GM19397 (cell line): ENCODE measurements around the gene CDC42BPB.

ENCODE experiments used
- ATAC-seq: cut with Tn5 transposase; IDR thresholded peaks from one replicate; pipeline ENCODE4 v1.9.1; 2021; ENCODE audit warnings: mild to moderate bottlenecking, moderate library complexity; ENCODE audit not compliant: unreplicated experiment

CDC42BPB gene

GRCh38 chr14:103074729-103075367 is 17.5 kb upstream of the CDC42BPB start:
- no peak for ATAC-seq

GRCh38 chr14:103073876-103074728 is 16.8 kb upstream of the CDC42BPB start:
- ATAC-seq: no peak

DNA sequence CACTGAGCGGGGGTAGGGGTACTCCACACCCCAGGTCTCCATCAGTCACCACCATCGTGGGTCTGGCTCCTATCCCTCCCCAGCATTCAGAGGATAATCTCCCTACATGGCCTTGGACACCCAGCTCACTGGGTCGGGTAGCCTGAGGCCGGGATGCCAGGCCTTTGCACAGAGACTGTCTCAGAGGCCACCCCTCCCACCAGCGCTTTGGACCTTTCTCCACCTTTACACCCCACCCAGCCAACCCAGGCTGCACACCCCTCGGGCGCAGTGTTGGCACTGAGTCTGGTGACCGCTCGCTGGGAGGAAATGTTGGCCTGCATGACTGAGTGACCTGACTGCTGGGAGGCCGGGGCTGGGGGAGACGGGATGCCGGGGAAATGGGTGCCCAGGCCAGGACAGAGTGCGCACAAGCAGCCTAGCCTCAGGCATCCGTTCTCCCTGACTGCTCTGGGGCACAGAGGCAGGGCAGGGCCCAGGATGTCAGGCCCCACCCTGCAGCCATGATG is 16.1 kb upstream of the CDC42BPB start:
- no peak for ATAC-seq

DNA sequence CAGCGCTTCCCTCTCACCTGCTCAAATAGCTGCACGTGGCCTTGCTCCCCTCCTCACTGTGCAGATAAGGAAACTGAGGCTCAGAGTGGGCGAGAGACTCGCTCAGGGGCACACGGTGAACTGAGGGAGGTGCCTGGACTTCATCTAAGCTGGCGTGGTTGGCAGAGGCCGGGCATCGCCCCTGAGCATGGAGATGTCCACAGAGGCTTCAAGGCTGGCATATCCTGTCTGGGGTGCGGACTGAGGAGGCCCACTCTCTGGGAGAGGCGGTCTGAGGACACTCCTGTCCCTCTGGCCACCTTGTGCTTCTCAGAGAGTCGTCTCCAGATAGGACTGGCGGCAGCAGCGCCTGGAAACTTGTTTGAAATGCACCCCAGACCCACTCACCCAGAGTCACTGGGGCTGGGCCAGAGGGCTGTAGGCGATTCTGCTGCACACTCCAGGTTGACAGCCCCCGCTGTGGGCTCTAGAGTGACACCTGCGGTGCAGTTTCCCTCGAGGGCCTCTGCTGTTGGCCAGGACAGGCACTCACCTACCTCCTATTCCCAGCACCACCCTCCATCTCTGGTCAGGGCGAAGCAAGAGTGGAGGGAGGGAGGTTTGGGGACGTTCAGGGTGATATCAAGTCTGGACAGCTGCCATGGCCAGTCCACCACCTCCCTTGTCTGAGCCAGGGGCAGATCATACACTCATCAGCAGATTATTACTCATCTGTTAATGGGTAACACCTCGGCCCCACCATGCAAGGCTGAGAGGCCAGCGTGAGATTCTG is 15.4 kb upstream of the CDC42BPB start:
- no peak for ATAC-seq

DNA sequence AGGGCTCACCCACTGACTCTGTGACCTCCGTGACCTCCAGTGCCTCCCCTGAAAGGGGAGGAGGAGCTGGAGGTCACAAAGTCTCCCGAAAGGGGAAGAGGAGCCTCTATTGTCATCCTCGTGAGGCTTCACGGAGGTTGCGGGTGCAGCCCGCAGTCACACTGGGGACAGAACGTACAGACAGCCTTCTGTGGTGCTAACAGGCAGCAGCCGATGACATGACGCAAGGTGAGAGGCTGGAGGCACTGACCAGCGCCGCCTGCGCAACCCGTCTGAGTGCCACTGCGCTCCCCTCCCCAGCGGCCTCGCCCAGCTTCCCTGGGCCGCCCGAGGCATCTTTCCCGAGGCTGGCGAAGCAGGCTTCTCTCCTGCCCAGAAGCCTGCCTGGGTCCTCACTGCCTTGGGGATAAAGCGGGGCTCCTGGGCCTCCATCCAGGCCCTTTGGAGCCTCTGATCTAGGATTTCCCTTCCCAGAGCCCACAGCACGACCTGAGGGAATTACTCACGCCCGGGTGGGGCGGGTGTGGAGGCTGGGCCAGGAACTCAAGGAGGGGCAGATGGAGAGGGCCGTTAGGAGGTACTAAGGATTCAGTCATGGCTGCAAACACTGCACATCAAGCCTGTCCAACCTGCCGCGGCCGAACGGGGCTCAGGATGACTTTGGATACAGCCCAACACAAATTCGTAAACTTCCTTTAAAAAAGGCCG is 14.3 kb upstream of the CDC42BPB start:
- no peak for ATAC-seq

- no peak for ATAC-seq
These were observed 13.7 kb upstream of the CDC42BPB start for GRCh38 chr14:103070971-103071542.

DNA sequence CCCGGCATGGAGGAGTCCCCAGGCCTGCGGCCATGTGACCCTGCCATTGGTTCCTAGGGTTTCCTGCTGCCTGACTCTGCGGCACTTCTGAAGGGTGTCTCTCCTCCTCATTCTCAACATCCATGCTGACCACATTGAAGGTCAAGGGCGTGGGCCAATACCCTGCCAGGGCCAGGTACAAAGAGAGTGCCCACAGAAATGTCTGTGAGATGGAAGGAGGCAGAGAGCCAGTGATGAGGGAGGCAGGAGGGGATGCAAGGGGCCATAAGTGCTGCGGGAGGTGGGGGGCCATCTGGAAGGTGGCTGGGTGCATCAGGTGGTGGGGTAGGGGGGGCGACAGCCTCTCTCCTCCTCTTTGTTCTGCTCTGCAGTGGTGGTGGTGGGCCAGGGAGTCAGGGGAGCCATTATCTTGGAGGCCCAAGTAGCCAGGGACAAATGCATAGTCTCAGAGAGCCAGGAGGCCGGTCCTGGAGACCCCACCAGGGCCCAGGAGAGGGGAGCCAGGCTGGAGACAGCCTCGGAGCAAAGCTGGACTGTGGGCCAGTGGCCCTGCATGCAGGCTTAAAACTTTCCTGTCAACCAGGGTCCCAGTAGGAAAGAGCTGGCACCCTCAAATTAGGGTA is 13.0 kb upstream of the CDC42BPB start:
- no peak for ATAC-seq

GRCh38 chr14:103068351-103069073 is 11.2 kb upstream of the CDC42BPB start:
- ATAC-seq: no peak

DNA sequence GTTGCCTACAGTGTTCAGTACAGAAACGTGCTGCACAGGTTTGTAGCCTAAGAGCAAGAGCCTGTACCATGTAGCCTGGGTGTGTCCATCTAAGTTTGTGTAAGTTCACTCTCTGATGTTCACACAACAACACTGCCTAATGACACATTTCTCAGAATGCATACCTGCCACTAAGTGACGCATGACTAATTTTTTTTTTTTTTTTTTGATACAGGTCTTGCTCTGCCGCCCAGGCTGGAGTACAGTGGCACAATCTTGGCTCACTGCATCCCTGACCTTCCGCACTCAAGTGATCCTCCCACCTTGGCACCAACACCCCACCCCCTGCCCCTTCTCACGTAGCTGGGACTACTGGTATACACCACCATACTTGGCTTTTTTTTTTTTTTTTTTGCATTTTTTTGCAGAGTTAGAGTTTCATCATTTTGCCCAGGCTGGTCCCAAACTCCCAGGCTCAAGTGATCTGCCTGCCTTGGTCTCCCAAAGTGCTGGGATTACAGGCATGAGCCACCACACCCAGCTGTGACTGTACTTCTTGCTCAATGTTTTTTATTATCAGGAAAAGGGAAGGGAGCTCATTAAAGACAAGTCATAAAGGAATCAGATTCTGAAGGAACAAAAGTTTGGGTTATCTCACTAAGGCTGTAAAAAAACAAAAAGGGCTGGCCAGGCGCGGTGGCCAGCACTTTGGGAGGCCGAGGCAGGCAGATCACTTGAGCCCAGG is 10.0 kb upstream of the CDC42BPB start:
- ATAC-seq: no peak

DNA sequence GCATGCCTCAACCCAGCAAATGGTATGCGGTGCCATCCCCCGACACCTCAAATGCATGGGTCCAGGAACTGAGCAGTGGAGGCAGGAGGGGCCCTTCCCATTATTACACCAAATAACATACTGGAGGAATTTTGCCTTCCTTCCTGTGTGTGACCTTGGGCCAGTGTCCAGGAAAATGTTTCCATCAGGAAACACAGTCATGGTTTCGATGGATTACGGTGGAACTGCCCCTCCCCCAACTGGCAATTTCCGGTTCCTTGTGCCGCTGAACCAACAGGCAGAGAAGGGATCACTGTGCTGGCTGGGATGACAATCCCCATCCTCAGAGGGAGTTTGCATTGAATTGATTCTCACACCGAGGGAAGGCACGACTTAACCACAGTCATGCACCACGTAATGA is 9.1 kb upstream of the CDC42BPB start:
- no peak for ATAC-seq

GRCh38 chr14:103065861-103066260 is 8.5 kb upstream of the CDC42BPB start:
- no peak for ATAC-seq

DNA sequence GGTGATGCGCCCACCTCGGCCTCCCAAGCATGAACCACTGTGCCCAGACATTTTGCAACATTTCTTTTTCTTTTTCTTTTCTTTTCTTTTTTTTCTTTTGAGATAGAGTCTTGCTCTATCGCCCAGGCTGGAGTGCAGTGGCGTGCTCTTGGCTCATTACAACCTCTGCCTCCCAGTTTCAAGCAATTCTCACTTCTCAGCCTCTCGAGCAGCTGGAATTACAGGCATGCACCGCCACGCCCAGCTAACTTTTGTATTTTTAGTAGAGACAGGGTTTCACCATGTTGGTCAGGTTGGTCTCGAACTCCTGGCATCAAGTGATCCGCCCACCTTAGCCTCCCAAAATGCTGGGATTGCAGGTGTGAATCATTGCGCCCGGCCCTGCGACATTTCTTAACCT is 7.6 kb upstream of the CDC42BPB start:
- no peak for ATAC-seq

GRCh38 chr14:103064436-103064835 is 7.1 kb upstream of the CDC42BPB start:
- no peak for ATAC-seq

DNA sequence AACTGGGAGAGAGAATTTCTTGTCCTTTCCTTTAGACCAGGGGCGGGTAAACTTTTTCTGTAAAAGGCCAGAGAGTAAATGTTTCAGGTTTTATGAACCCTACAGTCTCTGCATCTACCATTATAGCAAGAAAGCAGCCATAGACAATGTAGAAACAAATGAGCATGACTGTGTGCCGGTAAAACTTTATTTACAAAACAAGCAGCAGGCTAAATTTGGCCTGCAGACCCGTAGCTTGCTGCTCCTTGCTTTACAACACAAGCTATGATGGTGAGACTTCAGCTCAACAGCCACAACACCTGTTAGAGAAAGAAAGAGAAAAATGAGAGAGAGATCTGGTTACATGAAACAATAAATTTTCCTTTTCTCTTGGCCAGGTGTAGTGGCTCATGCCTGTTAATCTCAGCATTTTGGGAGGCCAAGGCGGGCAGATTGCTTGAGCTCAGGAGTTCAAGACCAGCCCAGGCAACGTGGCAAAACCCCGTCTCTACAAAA is 4.2 kb upstream of the CDC42BPB start:
- no peak for ATAC-seq

DNA sequence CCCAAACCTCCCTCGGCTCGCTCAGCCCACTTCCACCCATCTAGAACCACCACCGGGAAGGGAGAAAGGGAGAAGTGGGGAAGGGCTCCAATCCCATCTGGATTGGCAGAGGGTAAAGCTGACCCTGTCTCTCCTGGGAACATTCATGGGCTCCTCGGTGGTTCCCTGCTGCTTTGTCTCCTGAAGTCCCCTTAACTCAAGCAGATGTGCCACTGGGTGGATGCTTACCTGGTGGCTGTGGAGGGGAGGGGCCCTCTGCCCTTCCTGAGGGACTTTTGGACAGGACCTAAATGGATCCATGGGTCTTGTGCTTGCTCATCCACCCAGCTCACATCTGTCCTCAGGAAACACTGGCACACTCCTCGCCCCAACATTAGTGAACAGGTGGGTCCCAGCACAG is 2.2 kb upstream of the CDC42BPB start:
- no peak for ATAC-seq

- ATAC-seq: no peak
These were observed 1.1 kb upstream of the CDC42BPB start for GRCh38 chr14:103058164-103059055.

DNA sequence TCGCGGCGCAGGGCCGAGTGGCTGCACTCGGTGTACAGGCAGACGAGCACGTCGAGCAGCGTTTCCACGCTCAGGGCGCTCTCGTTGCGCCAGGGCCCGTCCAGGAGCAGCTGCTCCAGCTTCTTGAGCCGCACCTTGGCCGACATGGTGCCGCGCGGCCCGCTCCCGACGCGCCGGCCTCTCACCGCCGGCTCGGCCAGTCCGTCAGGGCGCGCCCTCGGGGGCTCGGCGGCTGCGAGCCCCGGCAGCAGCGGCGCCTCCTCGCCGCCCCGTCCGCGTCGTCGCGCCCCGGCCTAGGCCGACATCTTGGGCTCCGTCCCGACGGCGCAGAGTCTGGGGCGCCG is 349 bp downstream of the CDC42BPB start:
- ATAC-seq: peak; percentile 28
